GM12892 (cell line): Measurements from ENCODE around the gene XYLT1.

Experiments used
- POLR2AphosphoS5 ChIP-seq: IDR thresholded peaks from 2 replicates; pipeline ENCODE4 v1.6.1; 2011; ENCODE audit warnings: low read depth, low read length, control low read depth
- TAF1 ChIP-seq: IDR thresholded peaks from 2 replicates; pipeline ENCODE4 v1.6.1; 2011; ENCODE audit warnings: low read depth, mild to moderate bottlenecking, control low read depth, low read length, borderline replicate concordance

DNA sequence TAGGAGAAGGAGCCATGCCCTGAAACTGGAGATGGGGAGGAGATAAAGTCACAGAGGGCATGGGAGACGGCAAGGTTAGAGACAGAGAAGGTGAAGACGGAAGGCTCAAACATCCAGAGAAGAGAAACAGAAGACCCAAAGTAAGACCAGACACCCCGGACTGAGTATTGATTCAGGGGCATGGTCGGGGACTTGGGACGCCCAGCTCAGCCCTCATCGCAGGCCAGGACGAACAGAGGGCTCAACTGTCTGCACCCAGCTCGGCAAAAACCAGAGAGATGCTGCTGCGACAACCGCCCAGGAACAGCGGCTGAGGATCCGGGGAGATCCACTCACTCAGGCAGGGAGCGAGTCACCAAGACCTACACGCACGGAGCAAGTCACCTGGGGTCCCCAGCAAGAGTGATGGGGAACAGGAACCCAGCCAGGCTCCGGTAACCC lies 999 bp downstream of the XYLT1 start:
- no peak for TF ChIP-seq TAF1
- no peak for TF ChIP-seq POLR2AphosphoS5
